Measurements from ENCODE around the gene MTX1.
"Not testable (repeated sequence)": the region's sequence is repeated elsewhere in the genome, so short reads cannot be mapped to it uniquely, and the experiment has no call there.

GRCh38 chr1:155246796-155247195 is 38.3 kb downstream of the MTX1 start:
- TF ChIP-seq CTCF (conservative IDR thresholded peaks at IDR 0.05); ZFX (IDR thresholded peaks at IDR 0.05): not testable (repeated sequence)

All from C4-2B (cell line).